GM19463 (cell line): ENCODE results near the gene SPACA6.
"Not testable (repeated sequence)": the region's sequence is repeated elsewhere in the genome, so short reads cannot be mapped to it uniquely, and the experiment has no call there.

Experiments used
- ATAC-seq: cut with Tn5 transposase; IDR thresholded peaks from one replicate; pipeline ENCODE4 v1.9.1; 2021; ENCODE audit warnings: mild to moderate bottlenecking, moderate library complexity; ENCODE audit not compliant: unreplicated experiment

The SPACA6 gene, protein sequence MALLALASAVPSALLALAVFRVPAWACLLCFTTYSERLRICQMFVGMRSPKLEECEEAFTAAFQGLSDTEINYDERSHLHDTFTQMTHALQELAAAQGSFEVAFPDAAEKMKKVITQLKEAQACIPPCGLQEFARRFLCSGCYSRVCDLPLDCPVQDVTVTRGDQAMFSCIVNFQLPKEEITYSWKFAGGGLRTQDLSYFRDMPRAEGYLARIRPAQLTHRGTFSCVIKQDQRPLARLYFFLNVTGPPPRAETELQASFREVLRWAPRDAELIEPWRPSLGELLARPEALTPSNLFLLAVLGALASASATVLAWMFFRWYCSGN

GRCh38 chr19:51693260-51693659 lies at the start of gene SPACA6:
Gene SPACA6, plus strand, starts transcription at chr19:51693330. Its CDS starts 197 bp downstream, at chr19:51693527.
- no peak for ATAC-seq

- ATAC-seq = no peak
These were observed 48.4 kb upstream of the SPACA6 start for GRCh38 chr19:51644636-51645271.

- not testable (repeated sequence) for ATAC-seq
These were observed 46.4 kb upstream of the SPACA6 start, which contains the start of gene SIGLEC14 for GRCh38 chr19:51646730-51647129. Gene SIGLEC14, minus strand, starts transcription at chr19:51646825. Its CDS starts 66 bp downstream, at chr19:51646759.

- no peak for ATAC-seq
These were observed 45.8 kb upstream of the SPACA6 start for GRCh38 chr19:51647318-51647717.

DNA sequence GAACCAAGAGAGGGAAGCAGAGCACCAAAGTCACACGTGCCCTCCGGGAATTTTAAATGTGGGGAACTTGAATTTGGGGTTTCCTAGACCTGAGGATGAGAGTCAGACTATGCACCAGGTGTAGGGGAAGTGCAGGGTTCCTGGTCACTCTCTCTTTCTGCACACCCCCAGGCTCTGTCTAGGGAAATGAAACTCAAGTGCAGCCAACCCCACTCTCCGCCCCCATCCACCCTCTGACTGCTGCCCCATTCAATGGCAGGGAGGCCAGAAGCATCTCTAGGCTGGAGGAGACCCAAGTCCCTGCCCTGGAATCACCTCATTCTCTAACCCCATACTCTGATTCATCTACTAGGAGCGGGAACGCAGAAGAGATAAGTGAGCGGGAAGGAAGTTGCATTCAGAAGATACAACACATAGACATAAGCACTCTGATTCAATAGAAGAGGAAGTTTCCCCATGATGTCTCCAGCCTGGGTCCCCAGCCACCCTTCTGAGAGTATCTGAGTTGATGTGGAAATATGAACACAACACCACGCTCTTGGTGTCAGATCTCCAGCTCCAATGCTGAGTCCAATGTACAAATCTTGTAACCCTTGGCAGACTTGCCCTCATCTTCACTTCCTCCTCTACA lies 41.8 kb upstream of the SPACA6 start:
- no peak for ATAC-seq

GRCh38 chr19:51652266-51652665 lies 40.9 kb upstream of the SPACA6 start:
- no peak for ATAC-seq

- ATAC-seq = no peak
These were observed 40.0 kb upstream of the SPACA6 start for GRCh38 chr19:51653162-51653561.

GRCh38 chr19:51654783-51655182 lies 38.3 kb upstream of the SPACA6 start:
- no peak for ATAC-seq

DNA sequence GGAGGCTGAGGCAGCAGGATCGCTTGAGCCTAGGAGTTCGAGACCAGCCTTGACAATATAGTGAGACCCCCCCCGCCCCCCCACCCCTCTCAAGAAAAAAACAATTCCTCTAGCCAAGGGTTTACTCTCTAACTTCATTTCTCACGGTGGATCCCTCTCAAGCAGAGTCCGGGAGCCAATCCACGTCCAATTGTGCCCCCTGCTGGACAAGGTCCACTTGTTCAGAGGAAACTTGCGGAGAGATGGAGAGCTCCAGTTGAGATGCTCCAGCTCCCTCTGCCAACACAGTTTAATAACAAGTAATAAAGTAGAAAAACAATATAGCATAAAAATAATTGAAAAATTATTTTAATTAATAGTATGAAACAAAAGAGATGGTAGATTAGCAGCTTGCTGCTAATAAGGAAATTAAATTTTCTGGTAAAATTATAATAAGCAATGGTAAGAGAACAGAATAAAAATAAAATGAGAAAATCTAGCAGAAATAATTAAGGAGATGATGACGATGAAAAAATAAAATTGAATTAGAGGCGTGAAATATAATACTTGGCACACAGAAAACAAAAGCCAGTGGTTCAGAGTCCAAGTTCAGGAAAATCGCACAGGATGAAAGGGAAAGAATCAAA lies 32.0 kb upstream of the SPACA6 start:
- no peak for ATAC-seq

- ATAC-seq = no peak
These were observed 29.5 kb upstream of the SPACA6 start for GRCh38 chr19:51663650-51664049.

- no peak for ATAC-seq
These were observed 29.0 kb upstream of the SPACA6 start for GRCh38 chr19:51664131-51664530.

DNA sequence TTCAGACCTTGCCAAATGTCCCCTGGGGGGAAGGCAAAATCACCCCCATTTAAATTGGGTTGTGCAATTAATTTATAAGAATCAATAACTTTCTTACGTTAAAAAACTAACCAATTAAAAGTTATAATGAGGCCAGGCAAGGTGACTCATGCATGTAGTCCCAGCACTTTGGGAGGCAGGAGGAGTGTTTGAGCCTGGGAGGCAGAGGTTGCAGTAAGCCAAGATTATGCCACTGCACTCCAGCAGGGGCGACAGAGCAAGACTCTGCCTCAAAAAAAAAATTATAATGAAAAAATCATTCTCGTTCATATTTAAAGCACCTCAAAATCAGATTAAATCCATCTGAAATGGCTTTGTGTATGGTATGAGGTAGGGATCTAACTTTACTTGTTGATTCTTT lies 28.1 kb upstream of the SPACA6 start:
- no peak for ATAC-seq

- ATAC-seq = no peak
These were observed 24.9 kb upstream of the SPACA6 start for GRCh38 chr19:51668216-51668615.

GRCh38 chr19:51675911-51676565 lies 17.1 kb upstream of the SPACA6 start:
- ATAC-seq = not testable (repeated sequence)

GRCh38 chr19:51676566-51677083 lies 16.5 kb upstream of the SPACA6 start:
- ATAC-seq = no peak

DNA sequence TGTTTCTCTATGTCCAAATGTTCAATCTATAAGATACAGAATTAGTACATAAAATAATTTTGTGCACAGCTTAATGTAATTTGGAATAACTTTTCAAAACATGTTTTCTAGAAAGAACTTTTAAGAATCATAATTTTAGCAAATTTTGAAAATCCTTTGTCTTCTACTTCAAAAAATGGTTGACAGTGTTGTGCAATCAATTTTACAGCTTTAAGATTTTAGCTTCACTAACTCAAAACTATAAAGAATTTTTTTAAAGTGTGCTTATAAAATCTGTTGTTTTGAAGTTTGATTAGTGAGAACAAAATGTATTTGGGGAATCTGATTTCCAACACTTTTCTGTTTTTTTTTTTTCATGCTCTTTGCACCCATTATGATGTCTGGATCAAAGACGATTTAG lies 12.7 kb upstream of the SPACA6 start:
- ATAC-seq = no peak

GRCh38 chr19:51681286-51681941 lies 11.7 kb upstream of the SPACA6 start:
- no peak for ATAC-seq

GRCh38 chr19:51686171-51686570 lies 7.0 kb upstream of the SPACA6 start:
- ATAC-seq = no peak

DNA sequence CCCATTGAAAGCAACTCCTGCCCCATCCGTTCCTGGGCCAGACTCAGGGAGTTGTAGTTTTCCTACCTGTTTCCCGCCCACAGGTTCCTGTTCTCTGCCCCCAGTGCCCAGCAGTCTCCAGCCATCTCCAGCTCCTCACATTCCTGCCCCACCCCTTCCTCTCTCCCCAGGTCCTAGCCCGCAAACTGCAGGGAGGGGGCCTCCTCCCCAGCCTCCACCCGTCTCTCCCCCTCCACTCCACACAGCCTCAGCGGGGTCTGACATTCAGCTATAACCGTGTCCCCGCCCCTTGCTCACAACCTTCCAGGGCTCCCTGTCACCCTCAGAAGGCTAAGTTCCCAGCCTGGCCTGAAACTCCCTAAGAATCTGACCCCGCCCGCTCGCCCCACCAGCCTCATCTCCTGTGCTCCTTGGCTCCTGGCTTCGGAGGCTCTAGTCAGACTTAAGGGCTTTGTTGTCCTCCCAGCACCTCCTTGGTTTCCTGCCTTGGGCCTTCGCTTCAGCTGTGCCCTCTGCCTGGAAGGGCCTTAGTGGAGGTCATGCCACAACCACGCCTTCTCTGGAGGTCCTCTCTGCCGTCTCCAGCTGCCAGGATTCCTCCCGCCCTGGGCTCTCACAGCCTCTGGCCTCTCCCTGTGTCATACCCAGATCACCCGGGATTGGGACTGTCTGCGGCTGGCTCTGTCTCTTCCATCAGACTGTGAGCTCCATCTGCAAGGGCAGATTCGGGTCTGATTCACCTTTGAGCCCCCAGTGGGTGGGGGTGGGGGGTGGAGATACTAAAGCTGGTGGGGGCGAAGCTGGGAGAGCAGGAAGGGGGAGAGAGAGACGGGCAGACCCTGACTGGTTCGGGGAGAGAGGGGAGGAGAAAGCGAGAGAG lies 5.1 kb upstream of the SPACA6 start:
- ATAC-seq = no peak
